ENCODE data around the gene HHIPL2. TPM values are rescaled to one million over a fixed set of nuclear protein-coding genes. Genes with fewer than 3 reads are reported as not detected.
"Not testable (repeated sequence)": the region's sequence is repeated elsewhere in the genome, so short reads cannot be mapped to it uniquely, and the experiment has no call there.

The HHIPL2 gene
- total RNA-seq, 4 donors from 2014 or later, result 0.07 to 0.55 TPM; not detected in 2

- DNase-seq, result no peak
Measured at GRCh38 chr1:222529181-222529580, 18.7 kb downstream of the HHIPL2 start.

GRCh38 chr1:222525951-222526350, 22.0 kb downstream of the HHIPL2 start:
- Histone ChIP-seq H3K27me3 (no peaks in the 10 kb centered on the region), H3K27ac (no peak overlapping the region), H3K4me3 (no peak overlapping the region), H3K4me1 (no peaks in the 10 kb centered on the region), H3K9me3 (no peaks in the 10 kb centered on the region), H3K36me3 (no peaks in the 10 kb centered on the region)
- TF ChIP-seq CTCF (IDR thresholded peaks at IDR 0.05), result no peak
- TF ChIP-seq POLR2A (IDR thresholded peaks at IDR 0.05), result no peak
- intact Hi-C loops (cut with DNase I; ENCODE audit: low total_unique reads), result no loop called here
- no peak for DNase-seq

More at GRCh38 chr1:222529181-222529580, 18.7 kb downstream of the HHIPL2 start:
- Histone ChIP-seq H3K27me3 (no peaks in the 10 kb centered on the region), H3K4me3 (no peak overlapping the region), H3K27ac (no peak overlapping the region), H3K4me1 (no peaks in the 10 kb centered on the region), H3K9me3 (no peaks in the 10 kb centered on the region), H3K36me3 (no peaks in the 10 kb centered on the region)
- intact Hi-C loops (cut with DNase I; ENCODE audit: low total_unique reads), result no loop called here
- TF ChIP-seq CTCF (IDR thresholded peaks at IDR 0.05) (no peak), POLR2A (IDR thresholded peaks at IDR 0.05) (no peak)

GRCh38 chr1:222523852-222524251, 24.1 kb downstream of the HHIPL2 start:
- H3K27ac ChIP-seq, result no peak overlapping the region
- TF ChIP-seq CTCF (IDR thresholded peaks at IDR 0.05) (no peak), POLR2A (IDR thresholded peaks at IDR 0.05) (no peak)
- no peak for DNase-seq
- H3K4me3 ChIP-seq, result no peak overlapping the region
- no peaks in the 10 kb centered on the region for H3K4me1 ChIP-seq
- no peaks in the 10 kb centered on the region for H3K36me3 ChIP-seq
- intact Hi-C loops (cut with DNase I; ENCODE audit: low total_unique reads), result no loop called here
- H3K9me3 ChIP-seq, result no peaks in the 10 kb centered on the region
- no peaks in the 10 kb centered on the region for H3K27me3 ChIP-seq

DNA sequence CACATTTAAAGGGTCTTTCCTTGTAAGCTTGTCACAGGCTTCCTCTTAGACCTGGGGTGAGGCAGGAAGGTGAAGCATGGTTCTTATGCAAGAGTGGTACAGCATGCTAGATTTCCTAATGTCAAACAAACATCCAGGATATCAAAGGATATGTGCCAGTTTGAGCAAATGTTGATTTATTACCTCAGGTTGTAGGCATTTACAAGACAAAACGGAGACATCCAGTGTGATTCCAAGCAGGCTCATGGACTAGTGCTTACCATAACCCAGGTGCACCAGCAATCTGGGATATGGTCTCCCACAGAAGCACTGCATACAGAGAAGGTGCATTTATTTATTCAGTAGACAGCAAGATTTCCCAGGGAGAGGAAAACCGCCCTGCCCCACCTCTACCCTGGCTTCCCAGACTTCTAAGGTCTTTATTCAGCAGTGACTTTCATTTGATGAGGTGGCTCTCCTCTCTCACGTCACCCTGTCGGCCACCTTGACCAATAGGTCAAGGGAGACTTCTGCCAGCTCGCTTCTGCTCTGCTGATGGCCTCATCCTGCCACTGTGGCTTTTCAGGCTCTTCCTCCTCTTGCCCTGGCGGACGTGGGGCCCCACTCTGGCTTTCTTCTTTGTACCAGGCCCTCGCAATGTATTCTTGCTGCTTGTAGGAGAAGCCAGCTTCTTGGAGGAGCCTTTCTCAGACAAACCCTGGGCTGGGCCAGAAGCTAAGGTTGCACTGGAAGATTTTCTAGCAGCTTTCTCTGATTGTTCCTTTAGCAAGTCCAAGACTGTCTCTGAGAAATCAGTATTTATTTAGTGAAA, 25.6 kb downstream of the HHIPL2 start:
- intact Hi-C loops (cut with DNase I; ENCODE audit: low total_unique reads), result no loop called here
- Histone ChIP-seq H3K27ac (no peak overlapping the region), H3K27me3 (no peaks in the 10 kb centered on the region), H3K4me1 (no peaks in the 10 kb centered on the region), H3K36me3 (no peaks in the 10 kb centered on the region), H3K9me3 (no peaks in the 10 kb centered on the region), H3K4me3 (no peak overlapping the region)
- no peak for TF ChIP-seq CTCF (IDR thresholded peaks at IDR 0.05)
- TF ChIP-seq POLR2A (IDR thresholded peaks at IDR 0.05), result no peak
- no peak for DNase-seq

DNA sequence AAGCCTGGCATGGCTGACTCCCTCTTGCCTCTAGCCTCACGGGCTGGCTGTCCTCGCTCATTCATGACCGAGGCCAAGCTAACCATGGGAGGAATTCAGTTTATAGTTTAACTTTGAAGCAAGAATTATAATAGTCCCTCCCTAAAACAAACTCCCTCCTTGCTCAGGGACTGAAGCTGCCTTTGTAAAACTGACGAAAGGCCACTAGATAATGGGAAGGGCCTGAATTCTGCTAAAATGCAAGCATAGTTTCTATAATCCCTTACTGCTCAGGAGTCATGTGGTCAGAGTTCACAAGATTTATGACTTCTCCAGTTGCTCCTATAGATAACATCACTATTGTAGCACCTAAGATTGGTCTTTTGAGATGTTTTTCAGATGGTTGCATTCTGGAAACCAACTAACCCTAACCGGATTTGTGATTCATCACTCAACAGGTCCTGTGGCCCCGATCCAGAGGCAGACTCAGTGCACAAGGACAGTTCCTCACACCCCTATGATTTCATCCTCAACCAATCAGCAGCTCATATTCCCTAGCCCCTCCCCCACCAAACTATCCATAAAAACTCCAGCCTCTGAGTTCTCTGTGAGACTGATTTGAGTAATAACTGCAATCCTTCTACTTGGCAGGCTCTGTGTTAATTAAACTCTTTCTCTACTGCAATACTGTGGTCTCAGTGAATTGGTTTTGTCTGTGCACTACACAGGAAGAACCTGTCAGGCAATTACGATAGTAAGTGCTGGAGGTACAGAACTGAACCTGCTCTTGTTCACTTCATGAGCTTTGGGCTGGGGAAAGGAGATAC, 26.4 kb downstream of the HHIPL2 start:
- H3K36me3 ChIP-seq, result no peaks in the 10 kb centered on the region
- H3K27me3 ChIP-seq, result no peaks in the 10 kb centered on the region
- no peak overlapping the region for H3K4me3 ChIP-seq
- no peak overlapping the region for H3K27ac ChIP-seq
- no peak for DNase-seq
- intact Hi-C loops (cut with DNase I; ENCODE audit: low total_unique reads), result no loop called here
- no peaks in the 10 kb centered on the region for H3K9me3 ChIP-seq
- no peak for TF ChIP-seq POLR2A (IDR thresholded peaks at IDR 0.05)
- no peak for TF ChIP-seq CTCF (IDR thresholded peaks at IDR 0.05)
- no peaks in the 10 kb centered on the region for H3K4me1 ChIP-seq

GRCh38 chr1:222489496-222489895, 58.4 kb downstream of the HHIPL2 start:
- H3K4me3 ChIP-seq; H3K27me3 ChIP-seq; H3K27ac ChIP-seq; DNase-seq; intact Hi-C loops (cut with DNase I; ENCODE audit: low total_unique reads); H3K36me3 ChIP-seq; H3K4me1 ChIP-seq; H3K9me3 ChIP-seq: not testable (repeated sequence)

DNA sequence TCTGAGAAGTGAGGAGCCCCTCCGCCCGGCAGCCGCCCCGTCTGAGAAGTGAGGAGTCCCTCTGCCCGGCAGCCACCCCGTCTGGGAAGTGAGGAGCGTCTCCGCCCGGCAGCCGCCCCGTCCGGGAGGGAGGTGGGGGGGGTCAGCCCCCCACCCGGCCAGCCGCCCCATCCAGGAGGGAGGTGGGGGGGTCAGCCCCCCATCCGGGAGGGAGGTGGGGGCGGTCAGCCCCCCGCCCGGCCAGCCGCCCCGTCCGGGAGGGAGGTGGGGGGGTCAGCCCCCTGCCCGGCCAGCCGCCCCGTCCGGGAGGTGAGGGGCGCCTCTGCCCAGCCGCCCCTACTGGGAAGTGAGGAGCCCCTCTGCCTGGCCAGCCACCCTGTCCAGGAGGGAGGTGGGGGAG, 60.1 kb downstream of the HHIPL2 start:
- H3K4me3 ChIP-seq; H3K27me3 ChIP-seq; H3K36me3 ChIP-seq; H3K9me3 ChIP-seq; intact Hi-C loops (cut with DNase I; ENCODE audit: low total_unique reads); H3K4me1 ChIP-seq; DNase-seq; H3K27ac ChIP-seq: not testable (repeated sequence)

DNA sequence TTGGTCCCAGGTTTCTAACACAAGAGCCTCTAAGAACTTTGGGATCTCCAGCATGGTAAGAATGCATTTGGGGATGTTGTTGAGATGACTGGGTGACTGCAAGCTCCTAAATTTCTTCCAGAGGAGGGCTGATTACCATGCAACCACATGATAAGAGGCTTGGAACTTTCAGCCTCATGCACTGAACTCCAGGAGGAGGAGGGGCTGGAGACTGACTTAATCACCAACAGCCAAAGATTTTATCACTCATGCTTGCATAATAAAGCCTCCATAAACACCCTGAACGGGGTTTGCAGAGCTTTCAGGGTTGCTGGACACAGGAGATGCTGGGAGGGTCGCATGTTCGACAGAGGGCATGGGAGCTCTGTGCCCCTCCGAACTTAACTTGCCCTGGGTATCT, 63.9 kb downstream of the HHIPL2 start:
- not testable (repeated sequence) for H3K27ac ChIP-seq, H3K36me3 ChIP-seq, H3K4me1 ChIP-seq

More for the DNA sequence above, 63.9 kb downstream of the HHIPL2 start:
- intact Hi-C loops (cut with DNase I; ENCODE audit: low total_unique reads); H3K27me3 ChIP-seq; DNase-seq; H3K9me3 ChIP-seq; H3K4me3 ChIP-seq: not testable (repeated sequence)

Measured in uterus (tissue), 4 donors.